B cell (primary cell): Measurements from ENCODE around the gene RETREG1. TPM values are rescaled to one million over a fixed set of nuclear protein-coding genes. Genes with fewer than 3 reads are reported as not detected.

Source experiments
- ATAC-seq: fragments of 200-7000 bp; cut with Tn5 transposase; one replicate; pipeline ENCODE4 v1.10.0; 2021; ENCODE audit warnings: low read depth, mild to moderate bottlenecking, moderate number of reproducible peaks, moderate library complexity
- CTCF ChIA-PET: fragments of 350-600 bp; sonication (Branson Sonifier 250); formaldehyde crosslinking; loops from one replicate; lab custom pipeline; 2021; ENCODE audit warnings: antibody characterized with exemption, inconsistent platforms; lab: Charles Lee
- POLR2A ChIA-PET: fragments of 350-600 bp; sonication (Branson Sonifier 250); formaldehyde crosslinking; loops from one replicate; lab custom pipeline; 2021; ENCODE audit warnings: antibody characterized with exemption; lab: Charles Lee
- DNase-seq: peaks from one replicate; pipeline ENCODE4 v3.0.0; 2013
- H2AFZ ChIP-seq: 2 replicates; pipeline ENCODE4 v1.6.1; 2012; ENCODE audit warnings: mild to moderate bottlenecking, low read depth, low read length; ENCODE audit not compliant: insufficient read depth, poor library complexity, severe bottlenecking
- H3K27ac ChIP-seq, 2 donors: 1 replicate in 1 of 2; 2 replicates in 1 of 2; pipeline ENCODE4 v1.5.1; 2012 to 2013; ENCODE audit warnings: low read length in 2 of 2, mild to moderate bottlenecking in 2 of 2, moderate library complexity in 1 of 2
- H3K27me3 ChIP-seq, 4 experiments: fragments of 200-600 bp in 1 of 4; sonication (generic) in 1 of 4; replicated peaks in 1 of 4; 1 replicate in 2 of 4; 2 replicates in 2 of 4; pipeline versions ENCODE4 v1.6.1 to v1.7.0; 2013 to 2016; ENCODE audit warnings: low read length in 3 of 4, mild to moderate bottlenecking in 2 of 4, mixed read lengths in 1 of 4, moderate library complexity in 1 of 4; ENCODE audit not compliant: insufficient read depth in 4 of 4, control insufficient read depth in 3 of 4; ENCODE audit errors: control extremely low read depth in 1 of 4
- H3K36me3 ChIP-seq, 2 experiments: replicated peaks in 1 of 2; 1 replicate in 1 of 2; 2 replicates in 1 of 2; pipeline versions ENCODE4 v1.6.1 to v1.7.1; 2013; ENCODE audit warnings: low read length in 1 of 2; ENCODE audit not compliant: insufficient read depth in 2 of 2, control insufficient read depth in 1 of 2; ENCODE audit errors: control extremely low read depth in 1 of 2, extremely low read depth in 1 of 2
- H3K4me1 ChIP-seq, 2 donors: fragments of 200-600 bp in 1 of 2; sonication (generic) in 1 of 2; 1 replicate in 1 of 2; 2 replicates in 1 of 2; pipeline versions ENCODE4 v1.5.1 to v1.6.1; 2013 to 2017; ENCODE audit warnings: low read length in 2 of 2; ENCODE audit not compliant: control insufficient read depth in 2 of 2, insufficient read depth in 2 of 2
- H3K4me2 ChIP-seq: replicated peaks from 2 replicates; pipeline ENCODE3; 2012; ENCODE audit warnings: mild to moderate bottlenecking, low read depth, low read length; ENCODE audit not compliant: poor library complexity, severe bottlenecking
- H3K4me3 ChIP-seq, 5 experiments: fragments of 200-600 bp in 1 of 5; sonication (generic) in 1 of 5; 1 replicate in 3 of 5; 2 replicates in 2 of 5; pipeline versions ENCODE4 v1.5.1 to v1.7.0; 2011 to 2016; ENCODE audit warnings: low read length in 4 of 5, mild to moderate bottlenecking in 4 of 5, low read depth in 2 of 5, control low read depth in 1 of 5, moderate library complexity in 1 of 5; ENCODE audit not compliant: insufficient read depth in 1 of 5; ENCODE audit errors: control extremely low read depth in 1 of 5, extremely low read depth in 1 of 5
- H3K79me2 ChIP-seq: fragments of 200-600 bp; sonication (generic); one replicate; pipeline ENCODE4 v1.6.0; 2016; ENCODE audit warnings: low read length; ENCODE audit not compliant: control insufficient read depth, insufficient read depth
- H3K9ac ChIP-seq: fragments of 200-600 bp; sonication (generic); 2 replicates; pipeline ENCODE4 v1.6.1; 2017; ENCODE audit warnings: mild to moderate bottlenecking, low read length, moderate library complexity
- H3K9me3 ChIP-seq, 3 donors: one replicate each; pipeline versions ENCODE4 v1.6.1 to v1.7.1; 2013; ENCODE audit warnings: low read length in 2 of 3; ENCODE audit not compliant: control insufficient read depth in 2 of 3, insufficient read depth in 1 of 3; ENCODE audit errors: control extremely low read depth in 1 of 3
- H4K20me1 ChIP-seq: 2 replicates; pipeline ENCODE4 v1.6.0; 2012; ENCODE audit warnings: mild to moderate bottlenecking, low read length; ENCODE audit not compliant: insufficient read depth, control insufficient read depth, poor library complexity, severe bottlenecking
- H3K27ac Mint-ChIP-seq: one replicate; pipeline ENCODE4 v1.8.0; 2021; ENCODE audit warnings: mixed read lengths
- H3K27me3 Mint-ChIP-seq: one replicate; pipeline ENCODE4 v1.8.0; 2021; ENCODE audit warnings: mixed read lengths
- H3K4me1 Mint-ChIP-seq: one replicate; pipeline ENCODE4 v1.8.0; 2021; ENCODE audit warnings: mixed read lengths
- H3K4me3 Mint-ChIP-seq: one replicate; pipeline ENCODE4 v1.8.0; 2021; ENCODE audit warnings: mixed read lengths
- H3K9me3 Mint-ChIP-seq: one replicate; pipeline ENCODE4 v1.8.0; 2022; ENCODE audit warnings: mixed read lengths; ENCODE audit not compliant: insufficient read depth
- CTCF ChIP-seq: fragments of 200-600 bp; IDR thresholded peaks from one replicate; pipeline ENCODE4 v1.8.0; 2022; ENCODE audit warnings: antibody characterized with exemption, mild to moderate bottlenecking
- EZH2 ChIP-seq: IDR thresholded peaks from 2 replicates; pipeline ENCODE4 v1.6.1; 2012; ENCODE audit warnings: borderline replicate concordance, low read depth, mild to moderate bottlenecking, moderate library complexity, low read length; ENCODE audit not compliant: insufficient read depth, poor library complexity, severe bottlenecking
- WGBS: methylation state at CpG from one replicate; pipeline ENCODE4 v1.1.5; 2013; ENCODE audit warnings: missing lambda C conversion rate; ENCODE audit not compliant: insufficient coverage; 5-methylcytosine and 5-hydroxymethylcytosine counted together
- intact Hi-C: fragments of 100-400 bp; cut with micrococcal nuclease; formaldehyde crosslinking; loops from one replicate; pipeline ENCODE4 v1.10.0; 2022
- polyA plus RNA-seq: library from polyadenylated mRNA; depleted of rRNA; stranded (reverse); fragments of >200 nt; gene quantifications from 2 replicates; pipeline ENCODE4 v1.2.3, GENCODE V29; 2012
- total RNA-seq, 2 donors: library from RNA; stranded (reverse); fragments of 120-200 nt in 1 of 2; gene quantifications; 1 replicate in 1 of 2; 2 replicates in 1 of 2; pipeline versions ENCODE4 v1.2.3 to v1.2.4, GENCODE V29; 2013 to 2022

RETREG1 gene
- total and polyA plus RNA-seq, 2 donors (not counting 1 experiment from before 2014, with no cell fraction given) = 5.1 to 12.9 TPM

GRCh38 chr5:16524286-16524685, 92.5 kb downstream of the RETREG1 start:
- no peaks in the 10 kb centered on the region for H3K9me3 Mint-ChIP-seq
- DNase-seq (no peak), ATAC-seq (no peak)
- Histone ChIP-seq H2AFZ (no peak overlapping the region), H3K4me1 (no peaks in the 10 kb centered on the region), H3K4me2 (no peak overlapping the region), H3K36me3 (no peaks in the 10 kb centered on the region), H3K9ac (no peak overlapping the region), H3K27me3 (no peaks in the 10 kb centered on the region), H3K9me3 (no peaks in the 10 kb centered on the region), H3K4me3 (no peak overlapping the region), H4K20me1 (no peaks in the 10 kb centered on the region), H3K79me2 (no peaks in the 10 kb centered on the region), H3K27ac (no peak overlapping the region)
- H3K27ac Mint-ChIP-seq = no peak overlapping the region
- no peak overlapping the region for H3K4me3 Mint-ChIP-seq
- intact Hi-C loops = no loop called here
- no peak for TF ChIP-seq EZH2
- POLR2A ChIA-PET = no interaction called here
- no CpG with 5 or more reads among the region's 5 CpGs for WGBS
- CTCF ChIA-PET = no interaction called here
- H3K4me1 Mint-ChIP-seq = no peaks in the 10 kb centered on the region
- peaks cover 3% of the 10 kb centered on the region for H3K27me3 Mint-ChIP-seq

- Mint-ChIP-seq H3K27me3 (peaks cover 9% of the 10 kb centered on the region), H3K4me1 (no peaks in the 10 kb centered on the region), H3K9me3 (no peaks in the 10 kb centered on the region), H3K4me3 (no peak overlapping the region), H3K27ac (no peak overlapping the region)
- CTCF ChIA-PET = no interaction called here
- H3K27ac ChIP-seq = no peak overlapping the region
- no peak overlapping the region for H3K4me2 ChIP-seq
- no peak for DNase-seq
- POLR2A ChIA-PET = no interaction called here
- no peaks in the 10 kb centered on the region for H3K36me3 ChIP-seq
- no peaks in the 10 kb centered on the region for H3K4me1 ChIP-seq
- H2AFZ ChIP-seq = no peak overlapping the region
- no peak overlapping the region for H3K4me3 ChIP-seq
- no peak overlapping the region for H3K9ac ChIP-seq
- TF ChIP-seq CTCF (no peak), EZH2 (no peak)
- ATAC-seq = no peak
- no peaks in the 10 kb centered on the region for H3K9me3 ChIP-seq
- 93% methylated on average over 4 of the region's 10 CpGs for WGBS
- intact Hi-C loops = no loop called here
- H3K27me3 ChIP-seq = no peaks in the 10 kb centered on the region
- H3K79me2 ChIP-seq = no peaks in the 10 kb centered on the region
- H4K20me1 ChIP-seq = no peaks in the 10 kb centered on the region
Measured at GRCh38 chr5:16521521-16522483, 95.0 kb downstream of the RETREG1 start.
